HEK293 (cell line): ENCODE measurements around the gene RABGEF1.

Source experiments
- SCRT1 ChIP-seq: fragments of 450-650 bp; formaldehyde crosslinking; IDR thresholded peaks from 2 replicates; pipeline ENCODE4 v1.5.1; 2016; ENCODE audit warnings: missing biosample characterization, missing genetic modification characterization, borderline replicate concordance
- SP2 ChIP-seq: fragments of 450-650 bp; formaldehyde crosslinking; IDR thresholded peaks from 2 replicates; pipeline ENCODE4 v1.5.1; 2016; ENCODE audit warnings: missing biosample characterization, missing genetic modification characterization
- ZNF112 ChIP-seq: fragments of 450-650 bp; formaldehyde crosslinking; IDR thresholded peaks from 2 replicates; pipeline ENCODE4 v1.5.0; 2017; ENCODE audit warnings: missing biosample characterization, missing genetic modification characterization
- ZNF394 ChIP-seq: fragments of 450-650 bp; formaldehyde crosslinking; IDR thresholded peaks from 2 replicates; pipeline ENCODE4 v1.5.1; 2016; ENCODE audit warnings: missing biosample characterization, missing genetic modification characterization, mild to moderate bottlenecking, moderate library complexity, borderline replicate concordance
- ZNF624 ChIP-seq: fragments of 450-650 bp; formaldehyde crosslinking; IDR thresholded peaks from 2 replicates; pipeline ENCODE4 v1.5.1; 2017; ENCODE audit warnings: missing biosample characterization, missing genetic modification characterization
- ZNF707 ChIP-seq: fragments of 450-650 bp; formaldehyde crosslinking; IDR thresholded peaks from 2 replicates; pipeline ENCODE4 v1.5.1; 2016; ENCODE audit warnings: missing biosample characterization, missing genetic modification characterization
- ZNF830 ChIP-seq: fragments of 450-650 bp; IDR thresholded peaks from 2 replicates; pipeline ENCODE4 v1.5.0; 2018; ENCODE audit warnings: missing biosample characterization, missing genetic modification characterization, low read depth, mild to moderate bottlenecking, moderate library complexity
- TF ChIP-seq, protein P1 (sequence below): fragments of 450-650 bp; formaldehyde crosslinking; IDR thresholded peaks from 2 replicates; pipeline ENCODE4 v1.5.1; 2016; ENCODE audit warnings: missing biosample characterization, missing genetic modification characterization
- TF ChIP-seq, protein P2 (sequence below): IDR thresholded peaks from 2 replicates; pipeline ENCODE4 v1.6.1; 2011; ENCODE audit warnings: mild to moderate bottlenecking, low read depth, low read length, borderline replicate concordance
- TF ChIP-seq, protein P3 (sequence below): fragments of 450-650 bp; formaldehyde crosslinking; IDR thresholded peaks from 2 replicates; pipeline ENCODE4 v1.5.1; 2016; ENCODE audit warnings: missing biosample characterization, missing genetic modification characterization
- TF ChIP-seq, protein P4 (sequence below): fragments of 450-650 bp; formaldehyde crosslinking; IDR thresholded peaks from 2 replicates; pipeline ENCODE4 v1.5.1; 2016; ENCODE audit warnings: missing biosample characterization, missing genetic modification characterization
- TF ChIP-seq, protein P5 (sequence below): fragments of 450-650 bp; formaldehyde crosslinking; IDR thresholded peaks from 2 replicates; pipeline ENCODE4 v1.5.1; 2016; ENCODE audit warnings: missing biosample characterization, missing genetic modification characterization, low read depth
- TF ChIP-seq, protein P6 (sequence below): fragments of 450-650 bp; formaldehyde crosslinking; IDR thresholded peaks from 2 replicates; pipeline ENCODE4 v1.5.1; 2016; ENCODE audit warnings: missing biosample characterization, missing genetic modification characterization
- TF ChIP-seq, protein P7 (sequence below): fragments of 450-650 bp; formaldehyde crosslinking; IDR thresholded peaks from 2 replicates; pipeline ENCODE4 v1.5.1; 2017; ENCODE audit warnings: missing biosample characterization, missing genetic modification characterization

DNA sequence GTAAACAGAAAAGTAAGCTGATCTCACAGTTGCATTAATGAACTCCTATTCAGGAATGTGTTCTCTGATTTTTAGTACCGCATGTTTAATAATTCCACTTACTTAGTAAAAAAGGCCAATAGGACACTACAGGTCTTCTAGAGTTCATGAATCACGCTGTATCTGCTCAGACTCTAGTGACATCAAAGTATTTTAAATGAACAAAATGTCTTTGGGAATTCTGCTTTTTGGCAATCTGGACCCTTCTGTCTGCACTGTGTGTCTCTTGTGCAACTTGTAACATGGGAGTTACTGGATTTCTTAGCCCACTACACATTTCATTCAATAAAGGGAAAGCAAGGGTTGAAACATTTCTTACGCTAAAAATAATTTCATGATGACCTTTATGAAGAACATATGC, 50.2 kb downstream of the RABGEF1 start:
- TF ChIP-seq, protein P1, sequence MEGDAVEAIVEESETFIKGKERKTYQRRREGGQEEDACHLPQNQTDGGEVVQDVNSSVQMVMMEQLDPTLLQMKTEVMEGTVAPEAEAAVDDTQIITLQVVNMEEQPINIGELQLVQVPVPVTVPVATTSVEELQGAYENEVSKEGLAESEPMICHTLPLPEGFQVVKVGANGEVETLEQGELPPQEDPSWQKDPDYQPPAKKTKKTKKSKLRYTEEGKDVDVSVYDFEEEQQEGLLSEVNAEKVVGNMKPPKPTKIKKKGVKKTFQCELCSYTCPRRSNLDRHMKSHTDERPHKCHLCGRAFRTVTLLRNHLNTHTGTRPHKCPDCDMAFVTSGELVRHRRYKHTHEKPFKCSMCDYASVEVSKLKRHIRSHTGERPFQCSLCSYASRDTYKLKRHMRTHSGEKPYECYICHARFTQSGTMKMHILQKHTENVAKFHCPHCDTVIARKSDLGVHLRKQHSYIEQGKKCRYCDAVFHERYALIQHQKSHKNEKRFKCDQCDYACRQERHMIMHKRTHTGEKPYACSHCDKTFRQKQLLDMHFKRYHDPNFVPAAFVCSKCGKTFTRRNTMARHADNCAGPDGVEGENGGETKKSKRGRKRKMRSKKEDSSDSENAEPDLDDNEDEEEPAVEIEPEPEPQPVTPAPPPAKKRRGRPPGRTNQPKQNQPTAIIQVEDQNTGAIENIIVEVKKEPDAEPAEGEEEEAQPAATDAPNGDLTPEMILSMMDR (tag by site-specific recombination) = no peak
- TF ChIP-seq ZNF707 (tag by site-specific recombination) (no peak), ZNF112 (no peak), ZNF624 (tag by site-specific recombination) (no peak), ZNF394 (tag by site-specific recombination) (no peak), SCRT1 (no peak), SP2 (tag by site-specific recombination) (no peak), ZNF830 (tag by site-specific recombination) (no peak)
- TF ChIP-seq, protein P2, sequence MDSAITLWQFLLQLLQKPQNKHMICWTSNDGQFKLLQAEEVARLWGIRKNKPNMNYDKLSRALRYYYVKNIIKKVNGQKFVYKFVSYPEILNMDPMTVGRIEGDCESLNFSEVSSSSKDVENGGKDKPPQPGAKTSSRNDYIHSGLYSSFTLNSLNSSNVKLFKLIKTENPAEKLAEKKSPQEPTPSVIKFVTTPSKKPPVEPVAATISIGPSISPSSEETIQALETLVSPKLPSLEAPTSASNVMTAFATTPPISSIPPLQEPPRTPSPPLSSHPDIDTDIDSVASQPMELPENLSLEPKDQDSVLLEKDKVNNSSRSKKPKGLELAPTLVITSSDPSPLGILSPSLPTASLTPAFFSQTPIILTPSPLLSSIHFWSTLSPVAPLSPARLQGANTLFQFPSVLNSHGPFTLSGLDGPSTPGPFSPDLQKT = no peak
- TF ChIP-seq, protein P3, sequence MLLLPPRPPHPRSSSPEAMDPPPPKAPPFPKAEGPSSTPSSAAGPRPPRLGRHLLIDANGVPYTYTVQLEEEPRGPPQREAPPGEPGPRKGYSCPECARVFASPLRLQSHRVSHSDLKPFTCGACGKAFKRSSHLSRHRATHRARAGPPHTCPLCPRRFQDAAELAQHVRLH = no peak
- TF ChIP-seq, protein P4, sequence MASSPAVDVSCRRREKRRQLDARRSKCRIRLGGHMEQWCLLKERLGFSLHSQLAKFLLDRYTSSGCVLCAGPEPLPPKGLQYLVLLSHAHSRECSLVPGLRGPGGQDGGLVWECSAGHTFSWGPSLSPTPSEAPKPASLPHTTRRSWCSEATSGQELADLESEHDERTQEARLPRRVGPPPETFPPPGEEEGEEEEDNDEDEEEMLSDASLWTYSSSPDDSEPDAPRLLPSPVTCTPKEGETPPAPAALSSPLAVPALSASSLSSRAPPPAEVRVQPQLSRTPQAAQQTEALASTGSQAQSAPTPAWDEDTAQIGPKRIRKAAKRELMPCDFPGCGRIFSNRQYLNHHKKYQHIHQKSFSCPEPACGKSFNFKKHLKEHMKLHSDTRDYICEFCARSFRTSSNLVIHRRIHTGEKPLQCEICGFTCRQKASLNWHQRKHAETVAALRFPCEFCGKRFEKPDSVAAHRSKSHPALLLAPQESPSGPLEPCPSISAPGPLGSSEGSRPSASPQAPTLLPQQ = no peak
- TF ChIP-seq, protein P5, sequence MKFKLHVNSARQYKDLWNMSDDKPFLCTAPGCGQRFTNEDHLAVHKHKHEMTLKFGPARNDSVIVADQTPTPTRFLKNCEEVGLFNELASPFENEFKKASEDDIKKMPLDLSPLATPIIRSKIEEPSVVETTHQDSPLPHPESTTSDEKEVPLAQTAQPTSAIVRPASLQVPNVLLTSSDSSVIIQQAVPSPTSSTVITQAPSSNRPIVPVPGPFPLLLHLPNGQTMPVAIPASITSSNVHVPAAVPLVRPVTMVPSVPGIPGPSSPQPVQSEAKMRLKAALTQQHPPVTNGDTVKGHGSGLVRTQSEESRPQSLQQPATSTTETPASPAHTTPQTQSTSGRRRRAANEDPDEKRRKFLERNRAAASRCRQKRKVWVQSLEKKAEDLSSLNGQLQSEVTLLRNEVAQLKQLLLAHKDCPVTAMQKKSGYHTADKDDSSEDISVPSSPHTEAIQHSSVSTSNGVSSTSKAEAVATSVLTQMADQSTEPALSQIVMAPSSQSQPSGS (tag by site-specific recombination) = no peak
- TF ChIP-seq, protein P6, sequence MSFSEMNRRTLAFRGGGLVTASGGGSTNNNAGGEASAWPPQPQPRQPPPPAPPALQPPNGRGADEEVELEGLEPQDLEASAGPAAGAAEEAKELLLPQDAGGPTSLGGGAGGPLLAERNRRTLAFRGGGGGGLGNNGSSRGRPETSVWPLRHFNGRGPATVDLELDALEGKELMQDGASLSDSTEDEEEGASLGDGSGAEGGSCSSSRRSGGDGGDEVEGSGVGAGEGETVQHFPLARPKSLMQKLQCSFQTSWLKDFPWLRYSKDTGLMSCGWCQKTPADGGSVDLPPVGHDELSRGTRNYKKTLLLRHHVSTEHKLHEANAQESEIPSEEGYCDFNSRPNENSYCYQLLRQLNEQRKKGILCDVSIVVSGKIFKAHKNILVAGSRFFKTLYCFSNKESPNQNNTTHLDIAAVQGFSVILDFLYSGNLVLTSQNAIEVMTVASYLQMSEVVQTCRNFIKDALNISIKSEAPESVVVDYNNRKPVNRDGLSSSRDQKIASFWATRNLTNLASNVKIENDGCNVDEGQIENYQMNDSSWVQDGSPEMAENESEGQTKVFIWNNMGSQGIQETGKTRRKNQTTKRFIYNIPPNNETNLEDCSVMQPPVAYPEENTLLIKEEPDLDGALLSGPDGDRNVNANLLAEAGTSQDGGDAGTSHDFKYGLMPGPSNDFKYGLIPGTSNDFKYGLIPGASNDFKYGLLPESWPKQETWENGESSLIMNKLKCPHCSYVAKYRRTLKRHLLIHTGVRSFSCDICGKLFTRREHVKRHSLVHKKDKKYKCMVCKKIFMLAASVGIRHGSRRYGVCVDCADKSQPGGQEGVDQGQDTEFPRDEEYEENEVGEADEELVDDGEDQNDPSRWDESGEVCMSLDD (tag by site-specific recombination) = no peak
- TF ChIP-seq, protein P7, sequence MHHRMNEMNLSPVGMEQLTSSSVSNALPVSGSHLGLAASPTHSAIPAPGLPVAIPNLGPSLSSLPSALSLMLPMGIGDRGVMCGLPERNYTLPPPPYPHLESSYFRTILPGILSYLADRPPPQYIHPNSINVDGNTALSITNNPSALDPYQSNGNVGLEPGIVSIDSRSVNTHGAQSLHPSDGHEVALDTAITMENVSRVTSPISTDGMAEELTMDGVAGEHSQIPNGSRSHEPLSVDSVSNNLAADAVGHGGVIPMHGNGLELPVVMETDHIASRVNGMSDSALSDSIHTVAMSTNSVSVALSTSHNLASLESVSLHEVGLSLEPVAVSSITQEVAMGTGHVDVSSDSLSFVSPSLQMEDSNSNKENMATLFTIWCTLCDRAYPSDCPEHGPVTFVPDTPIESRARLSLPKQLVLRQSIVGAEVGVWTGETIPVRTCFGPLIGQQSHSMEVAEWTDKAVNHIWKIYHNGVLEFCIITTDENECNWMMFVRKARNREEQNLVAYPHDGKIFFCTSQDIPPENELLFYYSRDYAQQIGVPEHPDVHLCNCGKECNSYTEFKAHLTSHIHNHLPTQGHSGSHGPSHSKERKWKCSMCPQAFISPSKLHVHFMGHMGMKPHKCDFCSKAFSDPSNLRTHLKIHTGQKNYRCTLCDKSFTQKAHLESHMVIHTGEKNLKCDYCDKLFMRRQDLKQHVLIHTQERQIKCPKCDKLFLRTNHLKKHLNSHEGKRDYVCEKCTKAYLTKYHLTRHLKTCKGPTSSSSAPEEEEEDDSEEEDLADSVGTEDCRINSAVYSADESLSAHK (tag by site-specific recombination) = no peak
